ENCODE measurements around the gene GNB1L. TPM values are rescaled to one million over a fixed set of nuclear protein-coding genes. Genes with fewer than 3 reads are reported as not detected.
A peak's percentile ranks its signal among the peaks of the same experiment; 100 is the strongest.

Gene GNB1L
- total and polyA plus RNA-seq, 5 donors from 2014 or later, result 8.2 to 29.8 (median 15.2) TPM

DNA sequence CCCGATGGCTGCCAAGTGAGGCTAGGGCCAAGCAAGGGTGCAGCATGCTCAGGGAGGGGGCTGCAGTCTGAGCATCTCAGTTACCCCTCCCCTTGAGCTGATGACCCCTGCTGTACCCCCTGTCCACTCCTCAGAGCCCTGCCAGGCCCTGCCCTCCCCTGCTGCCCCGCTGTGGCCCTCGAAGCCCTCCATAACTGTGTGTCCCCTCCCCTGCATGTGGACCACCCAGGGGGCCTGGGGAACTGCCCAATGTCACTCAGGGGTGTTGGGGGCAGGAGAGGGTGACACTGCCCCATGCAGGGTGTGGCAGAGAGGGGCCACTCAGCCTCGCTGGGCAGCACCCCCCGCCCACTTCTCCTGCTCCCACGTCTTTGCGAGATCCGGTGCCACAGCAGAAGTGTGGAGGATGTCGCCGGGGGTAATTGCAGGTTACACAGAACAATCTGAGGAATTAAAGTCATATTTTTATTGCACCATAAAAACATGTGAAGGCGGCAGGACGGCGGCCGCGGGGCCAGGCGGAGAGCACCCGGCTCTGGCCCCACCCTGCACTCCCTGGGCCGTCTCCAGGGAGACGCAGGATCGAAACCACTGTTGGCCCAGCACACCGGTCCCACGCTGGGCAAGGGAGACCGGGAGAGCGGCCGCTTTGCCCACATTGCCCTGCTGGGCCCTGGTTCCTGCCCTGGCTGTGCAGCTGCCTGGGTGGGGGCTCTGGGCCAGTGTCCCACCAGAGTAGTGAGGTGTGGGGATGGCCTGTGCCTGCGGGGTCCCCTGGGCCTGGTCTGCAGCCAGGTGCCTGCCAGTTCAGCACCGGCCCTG, 18.7 kb upstream of the GNB1L start:
- peaks cover 0 to 14% (median 5%) of the 10 kb centered on the region in 4 donors for H3K4me1 Mint-ChIP-seq
- H3K27me3 Mint-ChIP-seq, result no peaks in the 10 kb centered on the region
- peaks cover 2% of the 10 kb centered on the region for H3K36me3 ChIP-seq (ENCODE audit: control insufficient read depth, insufficient read depth, low read length)
- H3K4me3 ChIP-seq (ENCODE audit: low read depth, low read length), result no peak overlapping the region
- no peaks in the 10 kb centered on the region for H3K9me3 ChIP-seq (ENCODE audit: control insufficient read depth in 2 of 2, low read length in 2 of 2)
- H3K4me3 Mint-ChIP-seq, result no peak overlapping the region
- H3K9me3 Mint-ChIP-seq, result no peaks in the 10 kb centered on the region
- peak overlapping the region in 1 of 3 donors; percentile 43 for H3K27ac Mint-ChIP-seq
- ATAC-seq (ENCODE audit: low read depth in 2 of 2) (no peak), DNase-seq (no peak)
- no peak overlapping the region for H3K27ac ChIP-seq (ENCODE audit: insufficient read depth, low read length, poor library complexity, severe bottlenecking)
- peaks cover 20% of the 10 kb centered on the region for H3K4me1 ChIP-seq (ENCODE audit: control insufficient read depth, insufficient read depth, low read length, poor library complexity, severe bottlenecking)
- H3K36me3 Mint-ChIP-seq, result no peaks in the 10 kb centered on the region
- H3K27me3 ChIP-seq (ENCODE audit: control insufficient read depth, insufficient read depth, low read length), result no peaks in the 10 kb centered on the region

GRCh38 chr22:19872779-19873137, 18.1 kb upstream of the GNB1L start:
- no peaks in the 10 kb centered on the region for H3K36me3 Mint-ChIP-seq
- Histone ChIP-seq H3K27ac (ENCODE audit: insufficient read depth, low read length, poor library complexity, severe bottlenecking) (no peak overlapping the region), H3K4me3 (ENCODE audit: low read depth, low read length) (no peak overlapping the region), H3K36me3 (ENCODE audit: control insufficient read depth, insufficient read depth, low read length) (no peaks in the 10 kb centered on the region), H3K27me3 (ENCODE audit: control insufficient read depth, insufficient read depth, low read length) (no peaks in the 10 kb centered on the region), H3K9me3 (ENCODE audit: control insufficient read depth in 2 of 2, low read length in 2 of 2) (no peaks in the 10 kb centered on the region), H3K4me1 (ENCODE audit: control insufficient read depth, insufficient read depth, low read length, poor library complexity, severe bottlenecking) (peaks cover 20% of the 10 kb centered on the region)
- no peaks in the 10 kb centered on the region for H3K27me3 Mint-ChIP-seq
- DNase-seq (no peak), ATAC-seq (ENCODE audit: low read depth in 2 of 2) (no peak)
- no peak overlapping the region for H3K27ac Mint-ChIP-seq
- no peak overlapping the region for H3K4me3 Mint-ChIP-seq
- H3K9me3 Mint-ChIP-seq, result no peaks in the 10 kb centered on the region
- peaks cover 0 to 18% (median 5%) of the 10 kb centered on the region in 4 donors for H3K4me1 Mint-ChIP-seq

DNA sequence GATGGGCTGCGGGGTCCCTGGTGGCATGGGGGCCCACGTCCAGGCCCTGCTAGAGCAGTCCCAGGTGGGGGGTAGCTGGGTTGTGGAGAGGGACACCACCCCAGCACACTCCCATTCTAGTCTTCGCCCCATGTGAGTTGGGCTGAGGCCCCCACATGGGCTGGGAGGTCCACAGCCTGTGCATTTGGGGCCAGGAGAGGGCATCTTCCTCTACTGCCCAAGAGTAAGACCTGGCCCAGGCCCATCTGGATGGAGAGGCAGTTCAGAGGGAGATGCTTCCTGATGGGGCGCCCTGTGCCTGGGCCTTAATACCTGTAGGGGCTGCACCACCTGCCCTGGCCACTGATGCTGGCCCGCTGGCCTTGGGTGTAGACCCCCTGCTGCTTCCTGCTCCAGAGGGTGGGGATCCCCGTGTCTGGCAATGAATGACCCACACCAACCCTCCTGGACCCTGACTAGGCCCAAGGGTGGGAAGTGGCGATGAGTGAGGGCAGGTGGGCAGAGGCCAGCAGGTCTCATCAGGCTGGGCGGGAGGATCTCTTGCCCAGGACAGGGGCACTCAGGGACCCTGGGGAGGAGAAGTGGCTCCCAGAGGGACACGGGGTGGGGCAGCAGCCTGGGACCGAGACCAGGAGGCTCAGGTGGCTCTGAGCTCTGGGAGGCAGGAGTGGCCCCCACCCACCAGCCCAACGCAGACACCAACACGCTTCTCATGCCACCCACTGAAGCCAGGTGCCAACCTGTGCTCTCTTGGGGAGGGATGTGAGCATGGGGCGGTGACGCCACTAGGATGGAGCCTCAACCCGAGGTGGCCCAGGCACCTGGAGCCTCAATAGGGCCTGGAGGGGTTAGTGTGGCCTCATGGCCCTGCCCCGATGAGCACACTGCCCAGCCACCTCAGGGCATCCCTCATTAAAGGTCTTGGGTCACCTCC, 17.4 kb upstream of the GNB1L start:
- no peak overlapping the region for H3K27ac ChIP-seq (ENCODE audit: insufficient read depth, low read length, poor library complexity, severe bottlenecking)
- H3K27me3 ChIP-seq (ENCODE audit: control insufficient read depth, insufficient read depth, low read length), result no peaks in the 10 kb centered on the region
- H3K4me3 ChIP-seq (ENCODE audit: low read depth, low read length), result no peak overlapping the region
- H3K27ac Mint-ChIP-seq, result no peak overlapping the region
- H3K27me3 Mint-ChIP-seq, result no peaks in the 10 kb centered on the region
- H3K9me3 ChIP-seq (ENCODE audit: control insufficient read depth in 2 of 2, low read length in 2 of 2), result no peaks in the 10 kb centered on the region
- H3K9me3 Mint-ChIP-seq, result no peaks in the 10 kb centered on the region
- H3K4me1 Mint-ChIP-seq, result peaks cover 0 to 18% (median 5%) of the 10 kb centered on the region in 4 donors
- H3K36me3 Mint-ChIP-seq, result no peaks in the 10 kb centered on the region
- no peak overlapping the region for H3K4me3 Mint-ChIP-seq
- DNase-seq, result no peak
- H3K36me3 ChIP-seq (ENCODE audit: control insufficient read depth, insufficient read depth, low read length), result no peaks in the 10 kb centered on the region
- peaks cover 20% of the 10 kb centered on the region for H3K4me1 ChIP-seq (ENCODE audit: control insufficient read depth, insufficient read depth, low read length, poor library complexity, severe bottlenecking)
- no peak for ATAC-seq (ENCODE audit: low read depth in 2 of 2)

- peaks cover 20% of the 10 kb centered on the region for H3K4me1 ChIP-seq (ENCODE audit: control insufficient read depth, insufficient read depth, low read length, poor library complexity, severe bottlenecking)
- no peak overlapping the region for H3K4me3 Mint-ChIP-seq
Measured at GRCh38 chr22:19871023-19871844, 16.6 kb upstream of the GNB1L start.

DNA sequence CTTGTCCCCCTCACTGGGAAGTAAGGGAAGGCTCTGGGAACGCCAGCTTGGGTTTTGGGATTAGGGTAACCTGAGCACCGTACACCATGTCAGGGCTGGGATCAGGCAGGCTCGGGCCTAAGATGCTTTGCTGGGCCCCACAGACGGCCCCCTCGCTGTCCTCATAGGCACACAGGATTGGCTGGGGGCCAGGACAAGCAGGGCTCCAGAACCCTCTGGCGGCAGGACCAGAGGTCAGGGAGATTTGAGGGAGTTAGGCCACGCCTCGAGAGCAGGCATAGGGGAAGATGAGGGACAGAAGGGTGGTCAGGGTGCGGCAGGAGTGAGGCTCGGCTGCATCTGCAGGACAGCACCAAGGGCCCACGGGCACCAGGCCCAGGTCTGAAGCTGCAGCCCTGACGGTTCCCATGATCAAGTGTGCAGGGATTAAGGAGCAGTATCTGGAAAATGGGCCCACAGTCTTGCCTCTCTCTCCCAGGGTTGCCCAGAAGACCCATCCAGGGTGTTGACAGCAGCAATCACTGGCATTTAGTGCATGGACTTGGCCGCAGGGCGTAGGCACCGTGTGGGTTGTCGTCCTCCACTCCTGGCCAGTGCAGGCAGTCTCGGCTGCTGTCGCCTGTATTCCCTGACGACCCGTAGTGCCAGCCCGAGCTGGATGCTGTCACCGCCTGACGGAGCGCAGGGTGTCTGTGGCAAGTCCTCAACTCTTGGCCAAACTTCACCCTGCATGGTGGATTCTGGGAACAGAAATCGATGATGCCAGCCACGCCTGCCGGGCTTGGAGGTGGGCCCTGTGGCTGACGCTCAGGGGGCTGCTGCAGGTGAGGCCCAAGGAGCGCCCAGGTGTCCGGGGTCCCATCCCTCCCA, 15.7 kb upstream of the GNB1L start:
- H3K9me3 Mint-ChIP-seq, result no peaks in the 10 kb centered on the region
- no peak overlapping the region for H3K4me3 ChIP-seq (ENCODE audit: low read depth, low read length)
- no peak overlapping the region for H3K4me3 Mint-ChIP-seq
- no peaks in the 10 kb centered on the region for H3K27me3 Mint-ChIP-seq
- no peaks in the 10 kb centered on the region for H3K27me3 ChIP-seq (ENCODE audit: control insufficient read depth, insufficient read depth, low read length)
- peaks cover 0 to 18% (median 8%) of the 10 kb centered on the region in 4 donors for H3K4me1 Mint-ChIP-seq
- H3K9me3 ChIP-seq (ENCODE audit: control insufficient read depth in 2 of 2, low read length in 2 of 2), result no peaks in the 10 kb centered on the region
- H3K4me1 ChIP-seq (ENCODE audit: control insufficient read depth, insufficient read depth, low read length, poor library complexity, severe bottlenecking), result peaks cover 20% of the 10 kb centered on the region
- H3K27ac Mint-ChIP-seq, result no peak overlapping the region
- H3K36me3 ChIP-seq (ENCODE audit: control insufficient read depth, insufficient read depth, low read length), result no peaks in the 10 kb centered on the region
- ATAC-seq (ENCODE audit: low read depth in 2 of 2), result no peak
- no peaks in the 10 kb centered on the region for H3K36me3 Mint-ChIP-seq
- H3K27ac ChIP-seq (ENCODE audit: insufficient read depth, low read length, poor library complexity, severe bottlenecking), result no peak overlapping the region
- DNase-seq, result no peak

More at GRCh38 chr22:19871023-19871844, 16.6 kb upstream of the GNB1L start:
- no peak overlapping the region for H3K4me3 ChIP-seq (ENCODE audit: low read depth, low read length)
- ATAC-seq (ENCODE audit: low read depth in 2 of 2) (no peak), DNase-seq (no peak)
- Mint-ChIP-seq H3K27me3 (no peaks in the 10 kb centered on the region), H3K36me3 (no peaks in the 10 kb centered on the region), H3K27ac (no peak overlapping the region), H3K9me3 (no peaks in the 10 kb centered on the region), H3K4me1 (peaks cover 0 to 18% (median 5%) of the 10 kb centered on the region in 4 donors)
- no peaks in the 10 kb centered on the region for H3K9me3 ChIP-seq (ENCODE audit: control insufficient read depth in 2 of 2, low read length in 2 of 2)
- no peaks in the 10 kb centered on the region for H3K27me3 ChIP-seq (ENCODE audit: control insufficient read depth, insufficient read depth, low read length)
- H3K36me3 ChIP-seq (ENCODE audit: control insufficient read depth, insufficient read depth, low read length), result no peaks in the 10 kb centered on the region
- H3K27ac ChIP-seq (ENCODE audit: insufficient read depth, low read length, poor library complexity, severe bottlenecking), result no peak overlapping the region

- H3K36me3 Mint-ChIP-seq, result no peaks in the 10 kb centered on the region
- no peaks in the 10 kb centered on the region for H3K9me3 ChIP-seq (ENCODE audit: control insufficient read depth in 2 of 2, low read length in 2 of 2)
- DNase-seq (no peak), ATAC-seq (ENCODE audit: low read depth in 2 of 2) (no peak)
- H3K4me3 Mint-ChIP-seq, result no peak overlapping the region
- no peak overlapping the region for H3K27ac ChIP-seq (ENCODE audit: insufficient read depth, low read length, poor library complexity, severe bottlenecking)
- H3K4me1 Mint-ChIP-seq, result peaks cover 0 to 15% (median 10%) of the 10 kb centered on the region in 4 donors
- H3K4me1 ChIP-seq (ENCODE audit: control insufficient read depth, insufficient read depth, low read length, poor library complexity, severe bottlenecking), result peaks cover 12% of the 10 kb centered on the region
- H3K27me3 ChIP-seq (ENCODE audit: control insufficient read depth, insufficient read depth, low read length), result no peaks in the 10 kb centered on the region
- H3K9me3 Mint-ChIP-seq, result no peaks in the 10 kb centered on the region
- H3K36me3 ChIP-seq (ENCODE audit: control insufficient read depth, insufficient read depth, low read length), result no peaks in the 10 kb centered on the region
- no peaks in the 10 kb centered on the region for H3K27me3 Mint-ChIP-seq
- no peak overlapping the region for H3K27ac Mint-ChIP-seq
- no peak overlapping the region for H3K4me3 ChIP-seq (ENCODE audit: low read depth, low read length)
Measured at GRCh38 chr22:19869497-19870152, 15.0 kb upstream of the GNB1L start.
